Panc1 (cell line): ENCODE results near the gene NOP56. TPM values are rescaled to one million over a fixed set of nuclear protein-coding genes. Genes with fewer than 3 reads are reported as not detected.

Source experiments
- ATAC-seq: fragments of 200-7000 bp; cut with Tn5 transposase; 2 replicates; pipeline ENCODE4 v1.9.1; 2020; ENCODE audit warnings: mild to moderate bottlenecking, moderate library complexity
- BruUV-seq: library from RNA; stranded (reverse); fragments of 400-500 nt; replicated peaks from 2 replicates; lab custom pipeline; 2021; lab: Mats Ljungman, UMichigan
- CTCF ChIA-PET: fragments of 300-600 bp; sonication (Branson Sonifier 250); formaldehyde crosslinking; loops from one replicate; lab custom pipeline; 2022; ENCODE audit warnings: antibody characterized with exemption; lab: Charles Lee
- POLR2A ChIA-PET: fragments of 300-600 bp; sonication (Branson Sonifier 250); formaldehyde crosslinking; loops from one replicate; lab custom pipeline; 2022; ENCODE audit warnings: antibody characterized with exemption; lab: Charles Lee
- DNase-seq: peaks from one replicate; pipeline ENCODE4 v3.0.0-alpha.2; 2010; ENCODE audit warnings: low read depth, low spot score
- H3K27ac ChIP-seq: 2 replicates; pipeline ENCODE4 v1.5.1; 2011; ENCODE audit warnings: mild to moderate bottlenecking, low read length, inconsistent platforms
- H3K27me3 ChIP-seq: fragments of 200-500 bp; sonication (Bioruptor generic); 2 replicates; pipeline ENCODE4 v1.6.0; 2014; ENCODE audit warnings: low read length, inconsistent platforms; ENCODE audit not compliant: control insufficient read depth, insufficient read depth
- H3K36me3 ChIP-seq: fragments of 200-500 bp; sonication (Bioruptor generic); 2 replicates; pipeline ENCODE4 v1.5.1; 2014; ENCODE audit warnings: inconsistent platforms, mild to moderate bottlenecking, low read length, moderate library complexity; ENCODE audit not compliant: control insufficient read depth, insufficient read depth
- H3K4me1 ChIP-seq: 2 replicates; pipeline ENCODE4 v1.5.1; 2011; ENCODE audit warnings: inconsistent platforms, mild to moderate bottlenecking, low read length, moderate library complexity; ENCODE audit not compliant: control insufficient read depth, insufficient read depth
- H3K4me3 ChIP-seq, 2 experiments: 2 replicates each; pipeline ENCODE4 v1.5.1; 2011 to 2012; ENCODE audit warnings: low read depth in 2 of 2, low read length in 2 of 2, mild to moderate bottlenecking in 2 of 2, inconsistent platforms in 1 of 2, moderate library complexity in 1 of 2
- H3K9me3 ChIP-seq: fragments of 200-500 bp; sonication (Bioruptor generic); 2 replicates; pipeline ENCODE4 v1.5.1; 2014; ENCODE audit warnings: low read depth, mild to moderate bottlenecking, inconsistent platforms, low read length, moderate library complexity; ENCODE audit not compliant: control insufficient read depth, insufficient read depth
- CTCF ChIP-seq: fragments of 450-650 bp; IDR thresholded peaks from 2 replicates; pipeline ENCODE4 v1.5.1; 2017; ENCODE audit warnings: mild to moderate bottlenecking
- POLR2AphosphoS5 ChIP-seq: IDR thresholded peaks from 2 replicates; pipeline ENCODE4 v1.6.1; 2012; ENCODE audit warnings: mild to moderate bottlenecking, low read depth, low read length, moderate library complexity
- REST ChIP-seq, 2 experiments: IDR thresholded peaks; 2 replicates each; pipeline ENCODE4 v1.6.1; 2011 to 2012; ENCODE audit warnings: low read depth in 2 of 2, control low read depth in 1 of 2, low read length in 1 of 2, mild to moderate bottlenecking in 1 of 2, moderate library complexity in 1 of 2; ENCODE audit not compliant: insufficient read depth in 1 of 2
- SIN3A ChIP-seq: IDR thresholded peaks from 2 replicates; pipeline ENCODE4 v1.6.1; 2012; ENCODE audit warnings: low read depth, mild to moderate bottlenecking, low read length, moderate library complexity, borderline replicate concordance; ENCODE audit not compliant: insufficient read depth
- TCF7L2 ChIP-seq: IDR thresholded peaks from 2 replicates; pipeline ENCODE4 v1.6.1; 2011; ENCODE audit warnings: mild to moderate bottlenecking, low read depth, low read length, inconsistent platforms
- in situ Hi-C: cut with HindIII; loops from 2 replicates; pipeline ENCODE4 v1.10.0; 2016; ENCODE audit warnings: low sequenced_read_pairs, low pct_unique_long_range_greater_than_20kb
- intact Hi-C: fragments of 100-400 bp; cut with micrococcal nuclease; formaldehyde crosslinking; loops from one replicate; pipeline ENCODE4 v1.10.0; 2022; ENCODE audit not compliant: unreplicated experiment
- total RNA-seq: library from RNA; stranded (reverse); gene quantifications from one replicate; pipeline ENCODE4 v1.2.1, GENCODE V29; 2021; ENCODE audit not compliant: unreplicated experiment

NOP56 gene
- total RNA-seq, 1 experiment from 2014 or later = 354 TPM

GRCh38 chr20:2692886-2693285, 40.5 kb downstream of the NOP56 start (continued):
- no peak for TF ChIP-seq POLR2AphosphoS5

- ATAC-seq (peak; percentile 66), DNase-seq (no peak)
- ChIA-PET CTCF (interaction anchor here (0.6 kb wide), 1 partner anchor 50 kb away, joined by 3 read pairs; no protein-coding TSS in a partner anchor), POLR2A (no interaction called here)
- peak overlapping the region; percentile 36 to 39 for H3K4me3 ChIP-seq
- in situ Hi-C loops (no loop called here), intact Hi-C loops (no loop called here)
- H3K27ac ChIP-seq = no peak overlapping the region
- H3K9me3 ChIP-seq = no peaks in the 10 kb centered on the region
- H3K36me3 ChIP-seq = no peaks in the 10 kb centered on the region
- BruUV-seq = no TSS peak
- TF ChIP-seq CTCF (no peak), SIN3A (no peak), TCF7L2 (no peak), REST (IDR thresholded peaks at IDR 0.05; ENCODE audit: insufficient read depth in 1 of 2, low read depth in 2 of 2, low read length in 1 of 2) (no peak), POLR2AphosphoS5 (no peak)
- no peaks in the 10 kb centered on the region for H3K27me3 ChIP-seq
- peaks cover under 1% of the 10 kb centered on the region; the same call in 1 of the 2 replicates for H3K4me1 ChIP-seq
Measured at GRCh38 chr20:2693286-2694007, 41.0 kb downstream of the NOP56 start.

- CTCF ChIA-PET = no interaction called here
- H3K27ac ChIP-seq = no peak overlapping the region
- no peaks in the 10 kb centered on the region for H3K27me3 ChIP-seq
- peak; percentile 5; the same call in 1 of the 2 replicates for ATAC-seq
- TF ChIP-seq TCF7L2 (no peak), CTCF (no peak), SIN3A (no peak), POLR2AphosphoS5 (no peak), REST (IDR thresholded peaks at IDR 0.05; ENCODE audit: insufficient read depth in 1 of 2, low read depth in 2 of 2, low read length in 1 of 2) (no peak)
- BruUV-seq = no TSS peak
- intact Hi-C loops (no loop called here), in situ Hi-C loops (no loop called here)
- POLR2A ChIA-PET = no interaction called here
- DNase-seq = no peak
- no peaks in the 10 kb centered on the region for H3K36me3 ChIP-seq
- H3K9me3 ChIP-seq = no peaks in the 10 kb centered on the region
- no peaks in the 10 kb centered on the region; the same call in 1 of the 2 replicates for H3K4me1 ChIP-seq
- H3K4me3 ChIP-seq = peak overlapping the region in 1 of 2 experiments; percentile 36; a peak in 2 of 4 replicates
Measured at GRCh38 chr20:2694008-2694471, 41.6 kb downstream of the NOP56 start.
